OCI-LY1 (cell line): ENCODE measurements around the gene PPARD.
A peak's percentile ranks its signal among the peaks of the same experiment; 100 is the strongest.

Experiments
- H2AFZ ChIP-seq: fragments of 200-600 bp; sonication (generic), shearing (Covaris generic); 2 replicates; pipeline ENCODE4 v1.6.0; 2014; ENCODE audit warnings: antibody characterized with exemption, mild to moderate bottlenecking, low read length
- H3F3A ChIP-seq: fragments of 200-600 bp; sonication (generic), shearing (Covaris generic); 2 replicates; pipeline ENCODE4 v1.6.0; 2014; ENCODE audit warnings: mild to moderate bottlenecking, antibody characterized with exemption, low read length, moderate library complexity; ENCODE audit not compliant: insufficient read depth
- H3K27ac ChIP-seq: fragments of 200-600 bp; sonication (generic); 2 replicates; pipeline ENCODE4 v1.5.1; 2014; ENCODE audit warnings: low read length, mixed run types, mild to moderate bottlenecking, low read depth; ENCODE audit not compliant: poor library complexity, severe bottlenecking
- H3K27me3 ChIP-seq: fragments of 200-600 bp; sonication (generic); 2 replicates; pipeline ENCODE4 v1.6.0; 2014; ENCODE audit warnings: antibody characterized with exemption, mild to moderate bottlenecking, low read length, moderate library complexity; ENCODE audit not compliant: insufficient read depth
- H3K36me3 ChIP-seq: fragments of 200-600 bp; sonication (generic); 2 replicates; pipeline ENCODE4 v1.6.1; 2014; ENCODE audit warnings: mild to moderate bottlenecking, antibody characterized with exemption, low read length, moderate library complexity, mixed read lengths; ENCODE audit not compliant: insufficient read depth
- H3K4me1 ChIP-seq: fragments of 200-600 bp; sonication (generic); 2 replicates; pipeline ENCODE4 v1.5.1; 2014; ENCODE audit warnings: mild to moderate bottlenecking, low read length, moderate library complexity; ENCODE audit not compliant: insufficient read depth, severe bottlenecking
- H3K4me2 ChIP-seq: fragments of 200-600 bp; sonication (generic), shearing (Covaris generic); 2 replicates; pipeline ENCODE4 v1.6.1; 2014; ENCODE audit warnings: low read length
- H3K4me3 ChIP-seq: fragments of 200-600 bp; sonication (generic); 2 replicates; pipeline ENCODE4 v1.5.1; 2014; ENCODE audit warnings: low read length, low read depth, mild to moderate bottlenecking, mixed read lengths; ENCODE audit not compliant: poor library complexity, severe bottlenecking
- H3K79me2 ChIP-seq: fragments of 200-600 bp; shearing (Covaris generic); 2 replicates; pipeline ENCODE4 v1.6.1; 2016; ENCODE audit warnings: mixed run types, low read length, mixed read lengths; ENCODE audit not compliant: insufficient read depth
- H3K9ac ChIP-seq: fragments of 200-600 bp; sonication (generic), shearing (Covaris generic); 2 replicates; pipeline ENCODE4 v1.6.1; 2014; ENCODE audit warnings: mild to moderate bottlenecking, low read length, mixed read lengths
- H3K9me2 ChIP-seq: fragments of 200-600 bp; sonication (generic), shearing (Covaris generic); 2 replicates; pipeline ENCODE4 v1.6.1; 2014; ENCODE audit warnings: low read depth, mild to moderate bottlenecking, low read length, mixed read lengths
- H3K9me3 ChIP-seq: fragments of 200-600 bp; shearing (Covaris generic); 2 replicates; pipeline ENCODE4 v1.6.1; 2014; ENCODE audit warnings: low read length, mixed read lengths
- H4K20me1 ChIP-seq: fragments of 200-600 bp; sonication (generic), shearing (Covaris generic); 2 replicates; pipeline ENCODE4 v1.6.0; 2016; ENCODE audit warnings: mild to moderate bottlenecking, low read length; ENCODE audit not compliant: insufficient read depth
- EZH2 ChIP-seq: fragments of 200-600 bp; sonication (generic), shearing (Covaris generic); IDR thresholded peaks from 2 replicates; pipeline ENCODE4 v1.8.0; 2017; ENCODE audit warnings: borderline replicate concordance, mixed run types, mild to moderate bottlenecking, antibody characterized with exemption, low read length, moderate library complexity, mixed read lengths
- TF ChIP-seq, protein P1 (sequence below): fragments of 200-600 bp; sonication (generic), shearing (Covaris generic); IDR thresholded peaks from 2 replicates; pipeline ENCODE4 v1.5.1; 2017; ENCODE audit warnings: mild to moderate bottlenecking, antibody characterized with exemption, low read length, moderate library complexity, mixed read lengths

PPARD gene

DNA sequence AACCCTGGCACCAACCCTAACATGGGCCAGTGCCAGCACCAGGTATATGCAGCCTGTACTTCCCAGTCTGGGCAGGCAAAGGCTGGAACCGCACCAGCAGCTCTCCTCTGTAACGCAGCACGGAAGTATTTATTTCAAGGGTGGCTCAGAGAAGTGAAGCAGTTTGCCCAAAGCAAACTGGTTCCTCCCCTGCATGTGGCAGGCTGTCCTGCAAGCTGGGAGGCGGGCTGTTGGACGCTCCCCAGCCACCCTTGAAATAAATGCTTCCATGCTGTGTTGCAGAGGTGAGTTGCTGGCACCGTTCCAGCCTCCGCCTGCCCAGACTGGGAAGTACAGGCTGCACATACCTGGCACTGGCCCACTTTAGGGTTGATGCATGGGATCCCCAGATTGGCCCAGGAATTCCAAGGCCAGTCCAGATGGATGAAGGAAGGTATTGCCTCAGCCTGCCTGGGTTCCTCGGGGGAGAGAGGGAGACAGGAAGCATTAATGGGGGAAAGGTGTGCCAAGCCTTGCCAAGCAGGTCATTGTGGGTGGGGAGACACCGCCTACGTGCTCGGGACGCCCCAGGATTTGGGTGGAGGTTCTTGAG, 49.8 kb downstream of the PPARD start:
- Histone ChIP-seq H3K9ac (no peak overlapping the region), H3K27me3 (no peaks in the 10 kb centered on the region), H3K4me1 (peaks cover 18% of the 10 kb centered on the region), H2AFZ (no peak overlapping the region), H3K9me3 (no peaks in the 10 kb centered on the region), H4K20me1 (no peaks in the 10 kb centered on the region), H3K27ac (no peak overlapping the region), H3K79me2 (no peaks in the 10 kb centered on the region), H3K4me3 (no peak overlapping the region), H3K4me2 (no peak overlapping the region), H3F3A (no peaks in the 10 kb centered on the region), H3K36me3 (no peaks in the 10 kb centered on the region), H3K9me2 (no peaks in the 10 kb centered on the region)
- TF ChIP-seq, protein P1, sequence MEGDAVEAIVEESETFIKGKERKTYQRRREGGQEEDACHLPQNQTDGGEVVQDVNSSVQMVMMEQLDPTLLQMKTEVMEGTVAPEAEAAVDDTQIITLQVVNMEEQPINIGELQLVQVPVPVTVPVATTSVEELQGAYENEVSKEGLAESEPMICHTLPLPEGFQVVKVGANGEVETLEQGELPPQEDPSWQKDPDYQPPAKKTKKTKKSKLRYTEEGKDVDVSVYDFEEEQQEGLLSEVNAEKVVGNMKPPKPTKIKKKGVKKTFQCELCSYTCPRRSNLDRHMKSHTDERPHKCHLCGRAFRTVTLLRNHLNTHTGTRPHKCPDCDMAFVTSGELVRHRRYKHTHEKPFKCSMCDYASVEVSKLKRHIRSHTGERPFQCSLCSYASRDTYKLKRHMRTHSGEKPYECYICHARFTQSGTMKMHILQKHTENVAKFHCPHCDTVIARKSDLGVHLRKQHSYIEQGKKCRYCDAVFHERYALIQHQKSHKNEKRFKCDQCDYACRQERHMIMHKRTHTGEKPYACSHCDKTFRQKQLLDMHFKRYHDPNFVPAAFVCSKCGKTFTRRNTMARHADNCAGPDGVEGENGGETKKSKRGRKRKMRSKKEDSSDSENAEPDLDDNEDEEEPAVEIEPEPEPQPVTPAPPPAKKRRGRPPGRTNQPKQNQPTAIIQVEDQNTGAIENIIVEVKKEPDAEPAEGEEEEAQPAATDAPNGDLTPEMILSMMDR: no peak
- TF ChIP-seq EZH2: no peak

DNA sequence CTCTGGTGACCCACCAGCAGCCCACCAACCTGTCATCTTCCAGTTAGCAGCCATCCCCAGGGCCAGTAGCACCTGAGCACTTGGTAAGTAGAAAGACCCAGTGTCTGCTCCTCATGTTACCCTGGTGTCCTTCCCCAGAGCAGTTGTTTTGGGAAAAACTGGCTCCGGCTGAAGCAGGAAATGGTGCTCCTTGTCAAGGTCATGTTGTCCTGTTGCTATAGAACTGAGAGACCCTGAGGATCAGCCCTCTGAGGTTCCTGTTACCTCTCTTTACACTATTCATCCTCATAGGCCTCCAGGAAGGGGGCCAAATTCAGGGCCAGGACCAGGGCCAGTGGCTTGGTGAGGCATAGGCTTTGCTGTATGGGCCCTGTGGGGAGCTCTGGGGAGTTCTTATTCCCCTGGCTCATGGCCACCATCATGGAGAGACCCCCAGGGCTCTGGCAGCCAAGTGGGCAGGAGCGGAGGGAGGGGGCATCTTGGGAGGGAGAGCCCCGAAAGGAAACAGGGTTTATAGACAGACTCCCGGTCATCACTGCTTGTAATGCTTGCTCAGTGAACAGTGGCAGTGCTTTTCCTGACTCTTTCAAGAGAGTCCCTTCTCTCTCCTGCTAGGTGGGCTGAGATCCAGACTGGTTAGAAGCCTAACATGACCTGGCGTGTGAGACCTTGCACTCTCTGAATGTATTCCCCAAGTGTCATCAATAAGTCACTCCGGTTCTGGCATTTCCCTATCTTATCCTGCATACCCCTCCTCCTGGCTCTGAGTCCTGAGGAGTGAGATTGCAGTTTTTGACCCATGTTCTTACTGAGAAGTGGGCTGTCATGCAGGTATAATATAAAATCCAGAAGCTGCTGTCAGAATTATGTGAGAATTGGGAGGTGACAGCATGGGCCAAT, 50.7 kb downstream of the PPARD start:
- no peak overlapping the region for H3K4me3 ChIP-seq
- H3K36me3 ChIP-seq: no peaks in the 10 kb centered on the region
- peaks cover 16% of the 10 kb centered on the region for H3K4me1 ChIP-seq
- H3K9ac ChIP-seq: peak overlapping the region; percentile 5; the same call in 1 of the 2 replicates
- H3K9me3 ChIP-seq: no peaks in the 10 kb centered on the region
- no peaks in the 10 kb centered on the region for H3K9me2 ChIP-seq
- H2AFZ ChIP-seq: no peak overlapping the region
- H4K20me1 ChIP-seq: no peaks in the 10 kb centered on the region
- H3K27me3 ChIP-seq: no peaks in the 10 kb centered on the region
- no peaks in the 10 kb centered on the region for H3K79me2 ChIP-seq
- H3K4me2 ChIP-seq: no peak overlapping the region
- TF ChIP-seq, protein P1: no peak
- TF ChIP-seq EZH2: no peak
- H3K27ac ChIP-seq: peak overlapping the region; percentile 76
- no peaks in the 10 kb centered on the region for H3F3A ChIP-seq

DNA sequence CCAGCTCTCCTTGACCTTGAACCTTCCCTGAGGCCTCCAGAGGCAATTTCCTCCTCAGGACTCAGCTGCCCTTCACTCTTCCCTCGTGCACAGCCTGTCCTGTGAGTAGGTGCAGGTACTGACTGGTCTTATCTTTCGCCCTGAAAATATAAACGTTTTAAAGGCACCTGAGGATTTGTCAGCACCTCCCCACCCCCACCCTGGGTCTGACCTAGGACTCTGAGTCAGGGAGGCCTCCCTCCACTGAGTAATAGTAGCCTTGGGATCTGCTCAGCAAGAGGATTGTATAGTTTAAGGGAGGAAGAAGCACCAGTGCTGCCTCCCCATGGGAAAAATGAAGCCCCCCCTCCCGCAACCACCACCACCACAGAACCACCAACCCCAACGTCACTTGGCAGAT, 54.6 kb downstream of the PPARD start:
- H3K27ac ChIP-seq: no peak overlapping the region

More for the DNA sequence above, 54.6 kb downstream of the PPARD start:
- Histone ChIP-seq H3K9me3 (no peaks in the 10 kb centered on the region), H2AFZ (no peak overlapping the region), H3K9ac (no peak overlapping the region), H3F3A (no peaks in the 10 kb centered on the region), H3K4me3 (no peak overlapping the region), H3K27me3 (no peaks in the 10 kb centered on the region), H3K36me3 (no peaks in the 10 kb centered on the region), H4K20me1 (no peaks in the 10 kb centered on the region), H3K4me1 (peaks cover 16% of the 10 kb centered on the region), H3K79me2 (no peaks in the 10 kb centered on the region), H3K9me2 (no peaks in the 10 kb centered on the region), H3K4me2 (no peak overlapping the region)
- TF ChIP-seq, protein P1: no peak
- no peak for TF ChIP-seq EZH2
